Glutamatergic neuron (in vitro differentiated cells): ENCODE results near the gene AR. TPM values are rescaled to one million over a fixed set of nuclear protein-coding genes. Genes with fewer than 3 reads are reported as not detected.

Source experiments
- DNase-seq: peaks from one replicate; pipeline ENCODE4 v3.0.0; 2022
- H3K27ac Mint-ChIP-seq: one replicate; pipeline ENCODE4 v1.8.0; 2020; ENCODE audit warnings: mild to moderate bottlenecking, mixed read lengths, inconsistent platforms; ENCODE audit not compliant: unreplicated experiment
- H3K27me3 Mint-ChIP-seq: one replicate; pipeline ENCODE4 v1.8.0; 2020; ENCODE audit warnings: mild to moderate bottlenecking, moderate library complexity, mixed read lengths, inconsistent platforms; ENCODE audit not compliant: unreplicated experiment
- H3K36me3 Mint-ChIP-seq: one replicate; pipeline ENCODE4 v1.8.0; 2020; ENCODE audit warnings: mild to moderate bottlenecking, mixed read lengths, inconsistent platforms; ENCODE audit not compliant: unreplicated experiment
- H3K4me1 Mint-ChIP-seq: one replicate; pipeline ENCODE4 v1.8.0; 2020; ENCODE audit warnings: mild to moderate bottlenecking, low read depth, mixed read lengths, inconsistent platforms; ENCODE audit not compliant: unreplicated experiment
- H3K4me3 Mint-ChIP-seq: one replicate; pipeline ENCODE4 v1.8.0; 2020; ENCODE audit warnings: mild to moderate bottlenecking, mixed read lengths, inconsistent platforms; ENCODE audit not compliant: unreplicated experiment
- H3K9me3 Mint-ChIP-seq: one replicate; pipeline ENCODE4 v1.8.0; 2020; ENCODE audit warnings: mild to moderate bottlenecking, moderate library complexity, mixed read lengths, inconsistent platforms; ENCODE audit not compliant: unreplicated experiment
- total RNA-seq: library from RNA; stranded (reverse); fragmentation: NEBNext Ultra II Directional; extraction: Animal tissue kit (Norgen Biotek cat#: 25700); gene quantifications from one replicate; pipeline ENCODE4 v1.2.1, GENCODE V29; 2021; ENCODE audit not compliant: unreplicated experiment
- TF ChIP-seq, protein P1 (sequence below): fragments of 200-600 bp; sonication (generic); IDR thresholded peaks from one replicate; pipeline ENCODE4 v1.5.0; 2021; ENCODE audit not compliant: partially characterized antibody, unreplicated experiment

Gene AR
- total RNA-seq, 1 donor from 2014 or later, result 0.56 TPM

DNA sequence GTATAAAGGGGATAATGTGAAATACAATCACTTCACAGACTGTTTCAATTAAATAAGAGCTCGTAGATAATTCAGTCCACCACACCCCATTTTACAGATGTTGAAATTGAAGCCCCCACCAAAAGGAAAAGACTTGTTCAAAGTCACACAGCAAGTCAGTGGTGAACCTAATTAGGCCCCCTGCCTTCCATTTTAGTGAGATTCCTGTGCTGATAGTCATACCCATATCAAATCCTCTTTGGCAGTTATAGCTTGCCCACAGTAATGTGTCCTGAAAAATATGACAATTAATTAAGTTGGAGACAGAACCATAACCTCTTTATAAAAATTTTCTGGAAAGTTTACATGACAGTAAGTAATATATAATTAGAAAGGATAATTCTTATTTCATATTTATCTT, 58.0 kb downstream of the AR start:
- Mint-ChIP-seq H3K9me3 (no peaks in the 10 kb centered on the region), H3K36me3 (no peaks in the 10 kb centered on the region), H3K27ac (no peak overlapping the region), H3K27me3 (no peaks in the 10 kb centered on the region), H3K4me3 (no peak overlapping the region), H3K4me1 (no peaks in the 10 kb centered on the region)
- no peak for DNase-seq
- TF ChIP-seq, protein P1, sequence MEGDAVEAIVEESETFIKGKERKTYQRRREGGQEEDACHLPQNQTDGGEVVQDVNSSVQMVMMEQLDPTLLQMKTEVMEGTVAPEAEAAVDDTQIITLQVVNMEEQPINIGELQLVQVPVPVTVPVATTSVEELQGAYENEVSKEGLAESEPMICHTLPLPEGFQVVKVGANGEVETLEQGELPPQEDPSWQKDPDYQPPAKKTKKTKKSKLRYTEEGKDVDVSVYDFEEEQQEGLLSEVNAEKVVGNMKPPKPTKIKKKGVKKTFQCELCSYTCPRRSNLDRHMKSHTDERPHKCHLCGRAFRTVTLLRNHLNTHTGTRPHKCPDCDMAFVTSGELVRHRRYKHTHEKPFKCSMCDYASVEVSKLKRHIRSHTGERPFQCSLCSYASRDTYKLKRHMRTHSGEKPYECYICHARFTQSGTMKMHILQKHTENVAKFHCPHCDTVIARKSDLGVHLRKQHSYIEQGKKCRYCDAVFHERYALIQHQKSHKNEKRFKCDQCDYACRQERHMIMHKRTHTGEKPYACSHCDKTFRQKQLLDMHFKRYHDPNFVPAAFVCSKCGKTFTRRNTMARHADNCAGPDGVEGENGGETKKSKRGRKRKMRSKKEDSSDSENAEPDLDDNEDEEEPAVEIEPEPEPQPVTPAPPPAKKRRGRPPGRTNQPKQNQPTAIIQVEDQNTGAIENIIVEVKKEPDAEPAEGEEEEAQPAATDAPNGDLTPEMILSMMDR, result no peak

DNA sequence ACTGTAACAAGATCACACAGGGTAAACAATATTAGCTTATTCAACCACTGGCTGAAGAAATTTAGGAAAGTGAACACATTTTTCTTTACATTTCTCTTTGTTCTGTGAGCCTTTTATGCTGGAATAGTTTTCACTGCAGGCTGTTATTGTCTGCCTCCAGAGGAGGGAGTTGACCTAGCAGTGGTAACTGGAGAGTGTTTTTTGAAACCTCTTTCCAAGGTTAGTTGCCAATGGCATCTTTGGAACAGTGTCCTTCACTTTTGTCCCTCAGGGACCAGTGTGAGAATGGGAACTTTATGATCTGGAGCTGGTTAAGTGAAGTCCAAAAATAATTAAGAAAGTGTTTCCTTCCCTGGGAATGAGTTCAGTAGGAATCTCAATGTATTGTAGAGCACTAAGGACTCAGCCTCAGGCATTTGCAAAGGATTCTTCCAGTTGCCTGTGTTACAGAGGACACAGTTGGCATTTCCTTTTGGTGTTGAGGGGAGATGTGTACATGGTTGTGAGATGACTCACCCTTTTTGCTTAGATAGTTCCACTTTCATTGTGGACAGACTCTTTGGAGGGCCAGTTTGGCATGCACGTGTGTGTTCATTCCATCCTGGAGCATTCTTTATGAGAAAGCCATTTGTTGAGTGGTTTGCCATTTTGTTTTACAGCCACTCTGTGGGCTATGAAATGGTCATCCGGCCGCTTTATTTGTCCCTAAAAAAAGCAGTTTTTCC, 61.3 kb downstream of the AR start:
- Mint-ChIP-seq H3K36me3 (no peaks in the 10 kb centered on the region), H3K27ac (no peak overlapping the region), H3K9me3 (no peaks in the 10 kb centered on the region), H3K4me3 (no peak overlapping the region), H3K4me1 (no peaks in the 10 kb centered on the region), H3K27me3 (no peaks in the 10 kb centered on the region)
- DNase-seq, result no peak
- TF ChIP-seq, protein P1, result no peak

DNA sequence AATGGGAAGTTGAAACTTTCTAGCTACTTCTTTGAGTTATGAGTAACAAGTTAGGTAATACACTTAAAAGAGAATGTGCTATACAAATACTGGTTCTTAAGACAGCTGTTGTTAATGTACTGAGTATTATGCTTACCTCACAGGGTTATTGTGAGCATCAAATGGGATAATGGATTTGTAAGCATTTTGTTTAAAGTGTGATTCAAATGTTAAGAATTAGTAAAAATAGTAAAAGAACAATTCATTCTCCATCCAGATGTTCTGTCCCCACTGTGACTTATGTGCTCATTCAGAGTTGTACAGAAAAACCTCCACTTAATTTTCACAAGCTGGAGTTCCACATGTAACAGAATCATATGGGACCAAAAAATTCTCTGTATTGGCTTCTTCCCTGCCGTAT, 63.6 kb downstream of the AR start:
- TF ChIP-seq, protein P1, result no peak
- H3K36me3 Mint-ChIP-seq, result no peaks in the 10 kb centered on the region
- no peaks in the 10 kb centered on the region for H3K9me3 Mint-ChIP-seq
- no peaks in the 10 kb centered on the region for H3K27me3 Mint-ChIP-seq
- no peak for DNase-seq
- no peak overlapping the region for H3K4me3 Mint-ChIP-seq
- H3K27ac Mint-ChIP-seq, result no peak overlapping the region
- no peaks in the 10 kb centered on the region for H3K4me1 Mint-ChIP-seq

DNA sequence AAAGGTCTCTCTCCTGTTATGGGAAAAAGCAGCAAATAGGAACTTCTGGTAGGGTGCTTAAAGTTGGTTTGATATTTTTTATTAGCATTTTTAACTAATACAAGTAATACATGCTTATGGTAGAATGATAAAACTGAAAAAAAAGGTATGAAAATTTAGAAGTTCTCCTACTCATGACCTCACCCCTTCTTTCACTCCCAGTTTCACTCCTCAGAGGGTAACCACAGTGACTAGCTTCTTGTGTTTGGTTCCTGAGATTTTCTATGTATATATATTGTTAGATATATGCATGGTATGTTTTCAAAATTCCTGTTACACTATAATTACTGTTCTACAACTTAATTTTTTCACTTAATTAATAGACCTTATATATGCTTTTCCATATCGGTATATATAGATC, 66.5 kb downstream of the AR start:
- Mint-ChIP-seq H3K4me3 (no peak overlapping the region), H3K27me3 (no peaks in the 10 kb centered on the region), H3K4me1 (no peaks in the 10 kb centered on the region), H3K27ac (no peak overlapping the region), H3K36me3 (peaks cover 5% of the 10 kb centered on the region), H3K9me3 (no peaks in the 10 kb centered on the region)
- no peak for DNase-seq
- TF ChIP-seq, protein P1, result no peak

DNA sequence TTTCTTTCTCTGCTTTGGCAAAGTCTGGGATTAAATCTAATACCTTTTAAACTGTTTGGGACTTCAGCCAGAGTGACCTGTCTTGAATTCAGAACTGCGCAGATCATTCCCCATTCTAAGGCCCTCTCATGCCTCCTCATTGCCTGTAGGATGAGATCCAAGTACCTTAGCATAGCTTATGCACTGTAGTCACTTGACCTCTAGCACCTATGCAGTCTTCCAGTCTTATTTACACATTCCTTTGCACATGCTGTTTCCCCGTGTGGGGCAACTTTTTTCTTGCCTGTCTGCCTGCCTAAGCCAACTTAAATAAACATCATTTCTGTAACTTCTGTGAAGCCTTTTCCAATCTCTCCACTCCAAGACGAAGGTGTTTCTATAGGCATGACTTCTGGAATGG, 68.4 kb downstream of the AR start:
- Mint-ChIP-seq H3K4me1 (no peaks in the 10 kb centered on the region), H3K27me3 (no peaks in the 10 kb centered on the region), H3K4me3 (no peak overlapping the region), H3K36me3 (peaks cover 5% of the 10 kb centered on the region), H3K27ac (no peak overlapping the region), H3K9me3 (no peaks in the 10 kb centered on the region)
- TF ChIP-seq, protein P1, result no peak
- no peak for DNase-seq
